CD14-positive monocyte (primary cell): ENCODE data around the gene GOSR1. TPM values are rescaled to one million over a fixed set of nuclear protein-coding genes. Genes with fewer than 3 reads are reported as not detected.

Source experiments
- DNase-seq, 3 donors: peaks; one replicate each; pipeline ENCODE4 v3.0.0-alpha.2; 2011 to 2022
- H2AFZ ChIP-seq: 2 replicates; pipeline ENCODE4 v1.6.0; 2012; ENCODE audit warnings: mild to moderate bottlenecking, low read depth, low read length, inconsistent platforms; ENCODE audit not compliant: insufficient read depth, poor library complexity, severe bottlenecking
- H3K27ac ChIP-seq, 2 donors: 1 replicate in 1 of 2; 2 replicates in 1 of 2; pipeline ENCODE4 v1.5.1; 2012 to 2013; ENCODE audit warnings: low read length in 2 of 2, control low read depth in 1 of 2, inconsistent platforms in 1 of 2, low read depth in 1 of 2, mild to moderate bottlenecking in 1 of 2
- H3K27me3 ChIP-seq, 2 donors: one replicate each; pipeline versions ENCODE4 v1.6.0 to v1.6.1; 2011 to 2013; ENCODE audit warnings: low read length in 2 of 2; ENCODE audit not compliant: control insufficient read depth in 2 of 2, insufficient read depth in 2 of 2
- H3K36me3 ChIP-seq, 2 donors: replicated peaks in 1 of 2; 1 replicate in 1 of 2; 2 replicates in 1 of 2; pipeline versions ENCODE4 v1.5.1 to v1.6.1; 2012 to 2013; ENCODE audit warnings: low read length in 2 of 2, control low read depth in 1 of 2, inconsistent platforms in 1 of 2, mild to moderate bottlenecking in 1 of 2; ENCODE audit not compliant: insufficient read depth in 2 of 2, control insufficient read depth in 1 of 2
- H3K4me1 ChIP-seq, 2 donors: 1 replicate in 1 of 2; 2 replicates in 1 of 2; pipeline versions ENCODE4 v1.5.1 to v1.6.1; 2012 to 2013; ENCODE audit warnings: low read length in 2 of 2, control low read depth in 1 of 2, inconsistent platforms in 1 of 2, mild to moderate bottlenecking in 1 of 2, moderate library complexity in 1 of 2; ENCODE audit not compliant: insufficient read depth in 2 of 2, control insufficient read depth in 1 of 2
- H3K4me2 ChIP-seq: replicated peaks from 2 replicates; pipeline ENCODE3; 2012; ENCODE audit warnings: low read length, moderate library complexity, mild to moderate bottlenecking; ENCODE audit not compliant: poor library complexity, severe bottlenecking; ENCODE audit errors: extremely low read depth
- H3K4me3 ChIP-seq, 3 experiments: fragments of 200-600 bp in 1 of 3; sonication (generic) in 1 of 3; replicated peaks in 1 of 3; 1 replicate in 2 of 3; 2 replicates in 1 of 3; pipeline ENCODE4 v1.5.1; 2011 to 2013; ENCODE audit warnings: low read length in 3 of 3, mild to moderate bottlenecking in 3 of 3, control low read depth in 2 of 3, low read depth in 2 of 3, inconsistent platforms in 1 of 3, moderate library complexity in 1 of 3
- H3K79me2 ChIP-seq: 2 replicates; pipeline ENCODE4 v1.6.0; 2012; ENCODE audit warnings: mild to moderate bottlenecking, control low read depth, inconsistent platforms, low read length, moderate library complexity; ENCODE audit not compliant: insufficient read depth
- H3K9ac ChIP-seq: 2 replicates; pipeline ENCODE4 v1.6.0; 2017; ENCODE audit warnings: low read length, mild to moderate bottlenecking; ENCODE audit not compliant: insufficient read depth, poor library complexity, severe bottlenecking
- H3K9me3 ChIP-seq, 2 donors: replicated peaks in 1 of 2; 1 replicate in 1 of 2; 2 replicates in 1 of 2; pipeline versions ENCODE4 v1.5.1 to v1.6.1; 2012 to 2013; ENCODE audit warnings: low read length in 2 of 2, control low read depth in 1 of 2; ENCODE audit not compliant: control insufficient read depth in 1 of 2, insufficient read depth in 1 of 2
- H4K20me1 ChIP-seq: 2 replicates; pipeline ENCODE4 v1.6.0; 2012; ENCODE audit warnings: mild to moderate bottlenecking, low read length, control low read depth, moderate library complexity; ENCODE audit not compliant: insufficient read depth
- H3K27ac Mint-ChIP-seq, 7 donors: one replicate each; pipeline ENCODE4 v1.8.0; 2020; ENCODE audit warnings: mild to moderate bottlenecking in 7 of 7, mixed read lengths in 7 of 7, moderate library complexity in 6 of 7, inconsistent platforms in 2 of 7
- H3K27me3 Mint-ChIP-seq, 3 donors: one replicate each; pipeline ENCODE4 v1.8.0; 2021 to 2022; ENCODE audit warnings: low read depth in 3 of 3, mild to moderate bottlenecking in 3 of 3, mixed read lengths in 3 of 3, moderate library complexity in 3 of 3, inconsistent platforms in 1 of 3
- H3K36me3 Mint-ChIP-seq, 2 donors: one replicate each; pipeline ENCODE4 v1.8.0; 2020; ENCODE audit warnings: mixed read lengths in 2 of 2, inconsistent platforms in 1 of 2, mild to moderate bottlenecking in 1 of 2
- H3K4me1 Mint-ChIP-seq: one replicate; pipeline ENCODE4 v1.8.0; 2020; ENCODE audit warnings: mild to moderate bottlenecking, mixed read lengths
- H3K4me3 Mint-ChIP-seq, 2 donors: one replicate each; pipeline ENCODE4 v1.8.0; 2020; ENCODE audit warnings: mild to moderate bottlenecking in 2 of 2, mixed read lengths in 2 of 2, moderate library complexity in 1 of 2
- H3K9me3 Mint-ChIP-seq, 7 donors: one replicate each; pipeline ENCODE4 v1.8.0; 2020 to 2022; ENCODE audit warnings: mixed read lengths in 7 of 7, mild to moderate bottlenecking in 6 of 7, moderate library complexity in 6 of 7, inconsistent platforms in 2 of 7
- CTCF ChIP-seq: fragments of 200-600 bp; IDR thresholded peaks from one replicate; pipeline ENCODE4 v1.8.0; 2022; ENCODE audit warnings: antibody characterized with exemption, mild to moderate bottlenecking
- WGBS: methylation state at CpG from one replicate; pipeline ENCODE4 v1.1.5; 2013; ENCODE audit warnings: missing lambda C conversion rate; ENCODE audit not compliant: insufficient coverage; 5-methylcytosine and 5-hydroxymethylcytosine counted together
- intact Hi-C, 2 donors: fragments of 100-400 bp; cut with micrococcal nuclease; formaldehyde crosslinking; loops; one replicate each; pipeline versions ENCODE4 v1.15.0 to v1.15.1; 2023
- polyA plus RNA-seq, 3 donors: library from polyadenylated mRNA; depleted of rRNA in 1 of 3; unstranded in 2 of 3; stranded (reverse) in 1 of 3; fragments of 300-500 nt in 2 of 3; fragments of >200 nt in 1 of 3; fragmentation: Illumina TruSeq in 2 of 3; gene quantifications; 1 replicate in 2 of 3; 2 replicates in 1 of 3; pipeline ENCODE4 v1.2.3, GENCODE V29; 2012 to 2021

Gene GOSR1
- polyA plus RNA-seq, 3 donors, result 12.6 to 35.7 (median 20.9) TPM

- H3K4me2 ChIP-seq, result no peak overlapping the region
- no peaks in the 10 kb centered on the region for H4K20me1 ChIP-seq
- Mint-ChIP-seq H3K4me1 (peaks cover 9% of the 10 kb centered on the region), H3K9me3 (peaks cover 0 to 3% (median 0%) of the 10 kb centered on the region in 7 donors), H3K27ac (no peak overlapping the region), H3K36me3 (peaks cover 77 to 88% of the 10 kb centered on the region in 2 donors), H3K4me3 (no peak overlapping the region), H3K27me3 (no peaks in the 10 kb centered on the region)
- no peak overlapping the region for H3K27ac ChIP-seq
- WGBS, result 100% methylated on average over 1 of the region's 1 CpG
- H3K9me3 ChIP-seq, result no peaks in the 10 kb centered on the region
- H3K36me3 ChIP-seq, result peaks cover 64 to 100% of the 10 kb centered on the region in 2 donors
- no peaks in the 10 kb centered on the region for H3K79me2 ChIP-seq
- H3K9ac ChIP-seq, result no peak overlapping the region
- TF ChIP-seq CTCF, result no peak
- H2AFZ ChIP-seq, result no peak overlapping the region
- peaks cover 5% of the 10 kb centered on the region in 2 donors for H3K4me1 ChIP-seq
- H3K27me3 ChIP-seq, result no peaks in the 10 kb centered on the region
- intact Hi-C loops, result no loop called here
- DNase-seq, result no peak
- H3K4me3 ChIP-seq, result no peak overlapping the region
Measured at GRCh38 chr17:30429155-30429554, 48.1 kb upstream of the GOSR1 start.

- peaks cover 5% of the 10 kb centered on the region in 2 donors for H3K4me1 ChIP-seq
- no peak for TF ChIP-seq CTCF
- no peaks in the 10 kb centered on the region for H4K20me1 ChIP-seq
- no peaks in the 10 kb centered on the region for H3K9me3 ChIP-seq
- peaks cover 52 to 95% of the 10 kb centered on the region in 2 donors for H3K36me3 ChIP-seq
- H2AFZ ChIP-seq, result no peak overlapping the region
- DNase-seq, result peak; percentile 16 to 41 (median 39)
- Mint-ChIP-seq H3K4me3 (no peak overlapping the region), H3K36me3 (peaks cover 72 to 73% of the 10 kb centered on the region in 2 donors), H3K4me1 (peaks cover 12% of the 10 kb centered on the region), H3K9me3 (peaks cover 0 to 3% (median 1%) of the 10 kb centered on the region in 7 donors), H3K27ac (peak overlapping the region in 5 of 7 donors; percentile 2 to 51 (median 33)), H3K27me3 (no peaks in the 10 kb centered on the region)
- H3K9ac ChIP-seq, result no peak overlapping the region
- intact Hi-C loops, result no loop called here
- H3K27ac ChIP-seq, result peak overlapping the region in 1 of 2 donors; percentile 2
- WGBS, result 27% methylated on average over 1 of the region's 1 CpG
- no peaks in the 10 kb centered on the region for H3K27me3 ChIP-seq
- no peak overlapping the region for H3K4me3 ChIP-seq
- H3K79me2 ChIP-seq, result no peaks in the 10 kb centered on the region
- no peak overlapping the region for H3K4me2 ChIP-seq
Measured at GRCh38 chr17:30433514-30433913, 43.7 kb upstream of the GOSR1 start.
